Measurements from ENCODE around the gene TMEM238. TPM values are rescaled to one million over a fixed set of nuclear protein-coding genes. Genes with fewer than 3 reads are reported as not detected.

The TMEM238 gene
- total RNA-seq, 1 donor from 2014 or later = 21.4 TPM

GRCh38 chr19:55368701-55369563, 15.2 kb downstream of the TMEM238 start:
- peak overlapping the region; percentile 34 for H3K4me3 ChIP-seq (ENCODE audit: low read depth, low read length)
- no peak for DNase-seq (ENCODE audit: low read depth)

GRCh38 chr19:55368106-55368505, 16.0 kb downstream of the TMEM238 start:
- TF ChIP-seq, protein P1, sequence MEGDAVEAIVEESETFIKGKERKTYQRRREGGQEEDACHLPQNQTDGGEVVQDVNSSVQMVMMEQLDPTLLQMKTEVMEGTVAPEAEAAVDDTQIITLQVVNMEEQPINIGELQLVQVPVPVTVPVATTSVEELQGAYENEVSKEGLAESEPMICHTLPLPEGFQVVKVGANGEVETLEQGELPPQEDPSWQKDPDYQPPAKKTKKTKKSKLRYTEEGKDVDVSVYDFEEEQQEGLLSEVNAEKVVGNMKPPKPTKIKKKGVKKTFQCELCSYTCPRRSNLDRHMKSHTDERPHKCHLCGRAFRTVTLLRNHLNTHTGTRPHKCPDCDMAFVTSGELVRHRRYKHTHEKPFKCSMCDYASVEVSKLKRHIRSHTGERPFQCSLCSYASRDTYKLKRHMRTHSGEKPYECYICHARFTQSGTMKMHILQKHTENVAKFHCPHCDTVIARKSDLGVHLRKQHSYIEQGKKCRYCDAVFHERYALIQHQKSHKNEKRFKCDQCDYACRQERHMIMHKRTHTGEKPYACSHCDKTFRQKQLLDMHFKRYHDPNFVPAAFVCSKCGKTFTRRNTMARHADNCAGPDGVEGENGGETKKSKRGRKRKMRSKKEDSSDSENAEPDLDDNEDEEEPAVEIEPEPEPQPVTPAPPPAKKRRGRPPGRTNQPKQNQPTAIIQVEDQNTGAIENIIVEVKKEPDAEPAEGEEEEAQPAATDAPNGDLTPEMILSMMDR (conservative IDR thresholded peaks at IDR 0.05; ENCODE audit: low read depth, low read length) = no peak
- H3K4me3 ChIP-seq (ENCODE audit: low read depth, low read length) = no peak overlapping the region
- no peak for DNase-seq (ENCODE audit: low read depth)

More at GRCh38 chr19:55368701-55369563, 15.2 kb downstream of the TMEM238 start:
- TF ChIP-seq, protein P1 (conservative IDR thresholded peaks at IDR 0.05; ENCODE audit: low read depth, low read length) = no peak

GRCh38 chr19:55366790-55367189, 17.3 kb downstream of the TMEM238 start:
- no peak for DNase-seq (ENCODE audit: low read depth)
- no peak overlapping the region for H3K4me3 ChIP-seq (ENCODE audit: low read depth, low read length)
- TF ChIP-seq, protein P1 (conservative IDR thresholded peaks at IDR 0.05; ENCODE audit: low read depth, low read length) = no peak

GRCh38 chr19:55365964-55366363, 18.1 kb downstream of the TMEM238 start:
- TF ChIP-seq, protein P1 (conservative IDR thresholded peaks at IDR 0.05; ENCODE audit: low read depth, low read length) = no peak

GRCh38 chr19:55365245-55365644, 18.8 kb downstream of the TMEM238 start:
- no peak for DNase-seq (ENCODE audit: low read depth)
- no peak overlapping the region for H3K4me3 ChIP-seq (ENCODE audit: low read depth, low read length)
- TF ChIP-seq, protein P1 (conservative IDR thresholded peaks at IDR 0.05; ENCODE audit: low read depth, low read length) = no peak

More at GRCh38 chr19:55365964-55366363, 18.1 kb downstream of the TMEM238 start:
- H3K4me3 ChIP-seq (ENCODE audit: low read depth, low read length) = no peak overlapping the region
- DNase-seq (ENCODE audit: low read depth) = no peak

- no peak within 1 kb of the TSS for H3K4me3 ChIP-seq (ENCODE audit: low read depth, low read length)
- TF ChIP-seq, protein P1 (conservative IDR thresholded peaks at IDR 0.05; ENCODE audit: low read depth, low read length) = no peak
- DNase-seq (ENCODE audit: low read depth) = no peak
Measured at GRCh38 chr19:55362990-55363716, 20.9 kb downstream of the TMEM238 start, which contains the start of gene GARIN5B. Gene GARIN5B, minus strand, starts transcription at chr19:55363260. Its CDS starts 194 bp downstream, at chr19:55363066.

All from epithelial cell of proximal tubule (primary cell).